H1 (cell line): ENCODE measurements around the gene IQCH. TPM values are rescaled to one million over a fixed set of nuclear protein-coding genes. Genes with fewer than 3 reads are reported as not detected.

Experiments used
- CTCF ChIA-PET: fragments of 300-600 bp; sonication (Branson Sonifier 250); formaldehyde crosslinking; loops from one replicate; lab custom pipeline; 2021; ENCODE audit not compliant: partially characterized antibody; lab: Charles Lee
- POLR2A ChIA-PET: fragments of 300-600 bp; sonication (Branson Sonifier 250); formaldehyde crosslinking; loops from one replicate; lab custom pipeline; 2021; ENCODE audit warnings: inconsistent platforms; ENCODE audit not compliant: partially characterized antibody; lab: Charles Lee
- DNase-seq, 2 experiments: peaks; one replicate each; pipeline versions ENCODE4 v3.0.0 to v3.0.0-alpha.2; 2010 to 2022; ENCODE audit warnings: low spot score in 2 of 2, low read depth in 1 of 2, mixed read lengths in 1 of 2
- FAIRE-seq: peaks from 2 replicates; lab custom pipeline; 2011; peaks lifted over from hg19 to GRCh38; lab: Jason Lieb, UNC
- H2AFZ ChIP-seq: 2 replicates; pipeline ENCODE4 v1.8.1; 2012; ENCODE audit warnings: low read length, inconsistent platforms
- H2AK5ac ChIP-seq: 2 replicates; pipeline ENCODE4 v1.6.1; 2013; ENCODE audit warnings: low read depth, low read length
- H2BK120ac ChIP-seq: replicated peaks from 2 replicates; pipeline ENCODE3; 2013; ENCODE audit warnings: low read depth, low read length, inconsistent platforms
- H2BK12ac ChIP-seq: 2 replicates; pipeline ENCODE4 v1.6.1; 2013; ENCODE audit warnings: low read depth, low read length
- H2BK15ac ChIP-seq: 2 replicates; pipeline ENCODE4 v1.6.1; 2013; ENCODE audit warnings: low read length
- H2BK20ac ChIP-seq: 2 replicates; pipeline ENCODE4 v1.6.1; 2013; ENCODE audit warnings: low read length
- H2BK5ac ChIP-seq: 2 replicates; pipeline ENCODE4 v1.6.1; 2013; ENCODE audit warnings: low read depth, low read length
- H3K14ac ChIP-seq: 2 replicates; pipeline ENCODE4 v1.6.1; 2013; ENCODE audit warnings: inconsistent platforms; ENCODE audit not compliant: insufficient read length
- H3K18ac ChIP-seq: 2 replicates; pipeline ENCODE4 v1.6.1; 2013; ENCODE audit warnings: low read length; ENCODE audit errors: extremely low read depth
- H3K23ac ChIP-seq: 2 replicates; pipeline ENCODE4 v1.6.1; 2013; ENCODE audit warnings: inconsistent platforms; ENCODE audit not compliant: insufficient read length
- H3K23me2 ChIP-seq: 2 replicates; pipeline ENCODE4 v1.6.1; 2013; ENCODE audit warnings: low read depth, low read length
- H3K27ac ChIP-seq: 2 replicates; pipeline ENCODE4 v1.6.1; 2011; ENCODE audit warnings: low read depth, low read length, inconsistent platforms
- H3K27me3 ChIP-seq, 4 experiments: replicated peaks in 1 of 4; 1 replicate in 1 of 4; 2 replicates in 3 of 4; pipeline versions ENCODE4 v1.6.1 to v1.8.1; 2011 to 2013; ENCODE audit warnings: low read length in 3 of 4, mild to moderate bottlenecking in 3 of 4, inconsistent platforms in 2 of 4, mixed read lengths in 2 of 4, moderate library complexity in 1 of 4; ENCODE audit not compliant: control insufficient read depth in 3 of 4, insufficient read depth in 3 of 4; ENCODE audit errors: extremely low read depth in 1 of 4
- H3K36me3 ChIP-seq, 4 experiments: 2 replicates each; pipeline versions ENCODE4 v1.6.1 to v1.8.1; 2011 to 2013; ENCODE audit warnings: mild to moderate bottlenecking in 4 of 4, low read length in 3 of 4, moderate library complexity in 2 of 4, control low read depth in 1 of 4, inconsistent platforms in 1 of 4; ENCODE audit not compliant: insufficient read depth in 4 of 4, control insufficient read depth in 2 of 4
- H3K4ac ChIP-seq: replicated peaks from 2 replicates; pipeline ENCODE3; 2013; ENCODE audit warnings: low read length, low read depth, mixed read lengths, inconsistent platforms; ENCODE audit not compliant: insufficient read length
- H3K4me1 ChIP-seq, 4 experiments: replicated peaks in 1 of 4; 1 replicate in 1 of 4; 2 replicates in 3 of 4; pipeline versions ENCODE4 v1.6.1 to v1.8.1; 2011 to 2013; ENCODE audit warnings: low read length in 3 of 4, inconsistent platforms in 2 of 4, mixed read lengths in 1 of 4; ENCODE audit not compliant: insufficient read depth in 4 of 4, control insufficient read depth in 3 of 4
- H3K4me2 ChIP-seq, 2 experiments: 2 replicates each; pipeline versions ENCODE4 v1.6.1 to v1.8.1; 2011 to 2013; ENCODE audit warnings: low read depth in 2 of 2, low read length in 2 of 2, control low read depth in 1 of 2, inconsistent platforms in 1 of 2, mild to moderate bottlenecking in 1 of 2; ENCODE audit not compliant: insufficient read depth in 1 of 2
- H3K4me3 ChIP-seq, 4 experiments: fragments of 200-600, 300-600 bp in 1 of 4; sonication (generic), shearing (Covaris generic), sonication (Bioruptor Twin) in 1 of 4; 2 replicates each; pipeline versions ENCODE4 v1.5.1 to v1.8.1; 2011 to 2016; ENCODE audit warnings: low read length in 4 of 4, low read depth in 3 of 4, control low read depth in 2 of 4, inconsistent platforms in 2 of 4, mild to moderate bottlenecking in 2 of 4, mixed read lengths in 1 of 4, moderate library complexity in 1 of 4; ENCODE audit not compliant: insufficient read depth in 2 of 4; ENCODE audit errors: extremely low read depth in 1 of 4
- H3K56ac ChIP-seq: replicated peaks from 2 replicates; pipeline ENCODE3; 2013; ENCODE audit warnings: low read depth, mild to moderate bottlenecking, mixed read lengths, low read length, inconsistent platforms; ENCODE audit not compliant: insufficient read length
- H3K79me1 ChIP-seq: 2 replicates; pipeline ENCODE4 v1.6.1; 2013; ENCODE audit warnings: low read depth, low read length, control low read depth
- H3K79me2 ChIP-seq, 2 experiments: 2 replicates each; pipeline versions ENCODE4 v1.6.1 to v1.8.1; 2012 to 2013; ENCODE audit warnings: low read length in 2 of 2, mild to moderate bottlenecking in 2 of 2, inconsistent platforms in 1 of 2; ENCODE audit not compliant: insufficient read depth in 2 of 2, control insufficient read depth in 1 of 2
- H3K9ac ChIP-seq, 4 experiments: replicated peaks in 1 of 4; 1 replicate in 1 of 4; 2 replicates in 3 of 4; pipeline versions ENCODE4 v1.6.1 to v1.8.1; 2011 to 2013; ENCODE audit warnings: low read depth in 3 of 4, low read length in 3 of 4, control low read depth in 2 of 4, mild to moderate bottlenecking in 2 of 4, moderate library complexity in 2 of 4, inconsistent platforms in 1 of 4; ENCODE audit errors: extremely low read depth in 1 of 4
- H3K9me3 ChIP-seq, 2 experiments: 2 replicates each; pipeline versions ENCODE4 v1.6.1 to v1.8.1; 2012 to 2013; ENCODE audit warnings: mild to moderate bottlenecking in 2 of 2, moderate library complexity in 2 of 2, control low read depth in 1 of 2, inconsistent platforms in 1 of 2, low read depth in 1 of 2, low read length in 1 of 2, mixed read lengths in 1 of 2; ENCODE audit not compliant: insufficient read depth in 2 of 2
- H4K20me1 ChIP-seq, 2 experiments: replicated peaks in 1 of 2; 2 replicates each; pipeline versions ENCODE3 to v1.8.1; 2011 to 2013; ENCODE audit warnings: inconsistent platforms in 2 of 2, low read length in 2 of 2, mild to moderate bottlenecking in 1 of 2; ENCODE audit not compliant: insufficient read depth in 2 of 2, control insufficient read depth in 1 of 2
- H4K5ac ChIP-seq: 2 replicates; pipeline ENCODE4 v1.6.1; 2013; ENCODE audit warnings: low read length, low read depth, mixed read lengths, inconsistent platforms; ENCODE audit not compliant: insufficient read length
- H4K8ac ChIP-seq: 2 replicates; pipeline ENCODE4 v1.8.0; 2013; ENCODE audit warnings: mild to moderate bottlenecking, moderate library complexity, low read length, inconsistent platforms; ENCODE audit not compliant: insufficient read depth; ENCODE audit errors: extremely low read depth
- H4K91ac ChIP-seq: replicated peaks from 2 replicates; pipeline ENCODE3; 2013; ENCODE audit warnings: low read length, mixed read lengths, inconsistent platforms; ENCODE audit not compliant: insufficient read length
- BCL11A ChIP-seq, 2 experiments: IDR thresholded peaks; one replicate each; pipeline ENCODE4 v1.6.1; 2011; ENCODE audit warnings: low read depth in 2 of 2, low read length in 2 of 2, mild to moderate bottlenecking in 2 of 2
- CBX5 ChIP-seq: fragments of 300-800, 300-1000 bp; sonication (generic); IDR thresholded peaks from 2 replicates; pipeline ENCODE4 v1.7.1; 2016; ENCODE audit warnings: antibody characterized with exemption, low read length, low read depth
- CHD2 ChIP-seq: IDR thresholded peaks from 2 replicates; pipeline ENCODE4 v1.6.1; 2012; ENCODE audit warnings: low read length, improper control_type of control experiment
- CREB1 ChIP-seq: IDR thresholded peaks from 2 replicates; pipeline ENCODE4 v1.6.1; 2012; ENCODE audit warnings: inconsistent platforms
- CTBP2 ChIP-seq: IDR thresholded peaks from 2 replicates; pipeline ENCODE4 v1.7.0; 2011; ENCODE audit warnings: borderline replicate concordance, mild to moderate bottlenecking, moderate library complexity, mixed read lengths, low read length; ENCODE audit not compliant: insufficient read depth, insufficient read length
- FOSL1 ChIP-seq: IDR thresholded peaks from 2 replicates; pipeline ENCODE4 v1.6.1; 2011; ENCODE audit warnings: mild to moderate bottlenecking, low read depth, low read length, moderate library complexity; ENCODE audit not compliant: insufficient read depth
- HDAC6 ChIP-seq: IDR thresholded peaks from one replicate; pipeline ENCODE4 v1.7.1; 2012; ENCODE audit warnings: low read depth, mild to moderate bottlenecking, inconsistent platforms, low read length, moderate library complexity
- POLR2AphosphoS5 ChIP-seq: IDR thresholded peaks from 2 replicates; pipeline ENCODE4 v1.6.1; 2011; ENCODE audit warnings: low read depth, low read length
- RXRA ChIP-seq: IDR thresholded peaks from 2 replicates; pipeline ENCODE4 v1.6.1; 2011; ENCODE audit warnings: low read depth, mild to moderate bottlenecking, low read length, moderate library complexity; ENCODE audit not compliant: insufficient read depth
- SAP30 ChIP-seq: fragments of 300-600 bp; sonication (generic); IDR thresholded peaks from 2 replicates; pipeline ENCODE4 v1.7.1; 2012; ENCODE audit warnings: low read length, moderate library complexity, mild to moderate bottlenecking, inconsistent platforms; ENCODE audit not compliant: insufficient read depth, insufficient replicate concordance
- SIN3A ChIP-seq, 2 experiments: IDR thresholded peaks in 1 of 2; conservative IDR thresholded peaks in 1 of 2; 2 replicates each; pipeline ENCODE4 v1.6.1; 2011 to 2012; ENCODE audit warnings: low read length in 2 of 2, improper control_type of control experiment in 1 of 2, low read depth in 1 of 2, mild to moderate bottlenecking in 1 of 2
- SIX5 ChIP-seq: IDR thresholded peaks from 2 replicates; pipeline ENCODE4 v1.6.1; 2011; ENCODE audit warnings: mild to moderate bottlenecking, low read depth, low read length
- TBP ChIP-seq: IDR thresholded peaks from 2 replicates; pipeline ENCODE4 v1.6.1; 2011; ENCODE audit warnings: low read depth, low read length, improper control_type of control experiment
- YY1 ChIP-seq: IDR thresholded peaks from 2 replicates; pipeline ENCODE4 v1.6.1; 2011; ENCODE audit warnings: low read depth, mild to moderate bottlenecking, low read length
- WGBS, 2 experiments: shearing (Covaris generic) in 1 of 2; methylation state at CpG; one replicate each; pipeline versions ENCODE4 v1.1.6 to v1.1.7; 2013 to 2015; ENCODE audit warnings: low lambda C conversion rate in 2 of 2, mixed read lengths in 2 of 2, inconsistent platforms in 1 of 2, low coverage in 1 of 2, missing lambda C conversion rate in 1 of 2; ENCODE audit not compliant: insufficient replicate concordance in 2 of 2, insufficient coverage in 1 of 2, insufficient read length in 1 of 2; ENCODE audit errors: extremely low coverage in 1 of 2, missing lambda C conversion rate in 1 of 2; 5-methylcytosine and 5-hydroxymethylcytosine counted together
- polyA plus RNA-seq, 7 experiments: library from polyadenylated mRNA; depleted of rRNA in 3 of 7; stranded (reverse) in 5 of 7; unstranded in 2 of 7; fragments of >200 nt in 5 of 7; fragments of 200-250 nt in 2 of 7; gene quantifications; 1 replicate in 5 of 7; 2 replicates in 1 of 7; 4 replicates in 1 of 7; pipeline versions ENCODE4 v1.2.1 to v1.2.3, GENCODE V29; 2011 to 2013; ENCODE audit warnings: missing spikeins in 2 of 7, mixed read lengths in 2 of 7
- total RNA-seq: library from RNA; stranded (reverse); fragmentation: NEBNext Ultra II Directional; extraction: Animal tissue kit (Norgen Biotek cat#: 25700); gene quantifications from 2 replicates; pipeline ENCODE4 v1.2.1, GENCODE V29; 2021
- TF ChIP-seq, protein P1 (sequence below): IDR thresholded peaks from 2 replicates; pipeline ENCODE4 v1.6.1; 2012; ENCODE audit warnings: inconsistent platforms

IQCH gene
- total and polyA plus RNA-seq, 2 of the 8 experiments (the other 6 are each of a cell fraction or from before 2014, with no cell fraction given): 0.60 to 1.9 TPM

- H2BK120ac ChIP-seq: no peak overlapping the region
- H4K20me1 ChIP-seq: no peaks in the 10 kb centered on the region
- H3K23ac ChIP-seq: no peak overlapping the region
- no peak overlapping the region for H3K4me3 ChIP-seq
- H4K5ac ChIP-seq: no peak overlapping the region
- H2BK20ac ChIP-seq: no peak overlapping the region
- H4K8ac ChIP-seq: no peak overlapping the region
- H2BK12ac ChIP-seq: no peak overlapping the region
- no peaks in the 10 kb centered on the region for H3K36me3 ChIP-seq
- H3K4me1 ChIP-seq: peaks cover 0 to 4% (median 4%) of the 10 kb centered on the region in 4 experiments; a peak in 3 of 7 replicates
- H2BK15ac ChIP-seq: no peak overlapping the region
- H2AFZ ChIP-seq: no peak overlapping the region
- H2AK5ac ChIP-seq: no peak overlapping the region
- H3K9me3 ChIP-seq: no peaks in the 10 kb centered on the region
- CTCF ChIA-PET: interaction anchor here (1.1 to 1.3 kb wide), 2 partner anchors 12 to 105 kb away, joined by 4 read pairs; no protein-coding TSS in a partner anchor
- 95% methylated on average over 3 of the region's 3 CpGs; no CpG with 5 or more reads in 1 of the 2 experiments for WGBS, 2 experiments
- no peak overlapping the region for H3K27ac ChIP-seq
- no peak overlapping the region for H3K14ac ChIP-seq
- H3K23me2 ChIP-seq: no peaks in the 10 kb centered on the region
- H3K4ac ChIP-seq: no peak overlapping the region
- no peak overlapping the region for H2BK5ac ChIP-seq
- no peak overlapping the region for H4K91ac ChIP-seq
- H3K4me2 ChIP-seq: no peak overlapping the region
- H3K18ac ChIP-seq: no peak overlapping the region
- no peaks in the 10 kb centered on the region for H3K79me2 ChIP-seq
- FAIRE-seq: no peak
- DNase-seq: no peak
- POLR2A ChIA-PET: no interaction called here
- no peaks in the 10 kb centered on the region for H3K79me1 ChIP-seq
- H3K9ac ChIP-seq: no peak overlapping the region
- H3K56ac ChIP-seq: no peak overlapping the region
- no peaks in the 10 kb centered on the region for H3K27me3 ChIP-seq
- no peak for TF ChIP-seq SIN3A (conservative IDR thresholded peaks at IDR 0.05 in 1 of 2, IDR thresholded peaks at IDR 0.05 in 1 of 2; ENCODE audit: low read depth in 1 of 2, low read length in 2 of 2)
- TF ChIP-seq CBX5: no peak
- TF ChIP-seq SAP30: no peak
- no peak for TF ChIP-seq HDAC6
- no peak for TF ChIP-seq CREB1
- no peak for TF ChIP-seq FOSL1
- TF ChIP-seq YY1: no peak
- no peak for TF ChIP-seq CTBP2
- no peak for TF ChIP-seq RXRA
- TF ChIP-seq, protein P1, sequence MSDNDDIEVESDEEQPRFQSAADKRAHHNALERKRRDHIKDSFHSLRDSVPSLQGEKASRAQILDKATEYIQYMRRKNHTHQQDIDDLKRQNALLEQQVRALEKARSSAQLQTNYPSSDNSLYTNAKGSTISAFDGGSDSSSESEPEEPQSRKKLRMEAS: no peak
- no peak for TF ChIP-seq BCL11A (IDR thresholded peaks at IDR 0.05; ENCODE audit: low read depth in 2 of 2, low read length in 2 of 2)
- no peak for TF ChIP-seq POLR2AphosphoS5
- TF ChIP-seq SIX5: no peak
- no peak for TF ChIP-seq TBP
- no peak for TF ChIP-seq CHD2
Measured at GRCh38 chr15:67508407-67508806, 253.8 kb downstream of the IQCH start.
